K562 (cell line): ENCODE results near the gene KIF26B. TPM values are rescaled to one million over a fixed set of nuclear protein-coding genes. Genes with fewer than 3 reads are reported as not detected.

Source experiments
- ATAC-seq: fragments of 200-7000 bp; cut with Tn5 transposase; 3 replicates; pipeline ENCODE4 v1.9.1; 2020; ENCODE audit warnings: moderate library complexity
- BruUV-seq: library from RNA; stranded (reverse); fragments of 400-500 nt; replicated peaks from 2 replicates; lab custom pipeline; 2021; lab: Mats Ljungman, UMichigan
- CTCF ChIA-PET: fragments of 300-600 bp; formaldehyde crosslinking; extraction: SDS; loops from one replicate; lab custom pipeline; 2021; ENCODE audit warnings: low intra/inter-chr PET ratio; lab: Yijun Ruan, JAX
- POLR2A ChIA-PET: fragments of 300-600, 350-650 bp; sonication (Branson Sonifier 250); formaldehyde crosslinking; extraction: SDS; loops from one replicate; lab custom pipeline; 2021; ENCODE audit warnings: antibody characterized with exemption, inconsistent platforms; lab: Yijun Ruan, JAX
- DNase-seq, 4 experiments: peaks; one replicate each; pipeline versions ENCODE4 v3.0.0 to v3.0.0-alpha.2; 2011 to 2018; ENCODE audit warnings: low spot score in 3 of 4, mixed read lengths in 3 of 4; ENCODE audit errors: extremely low read depth in 1 of 4
- FAIRE-seq: peaks from 2 replicates; lab custom pipeline; 2011; peaks lifted over from hg19 to GRCh38; lab: Jason Lieb, UNC
- H2AFZ ChIP-seq: 2 replicates; pipeline ENCODE4 v1.6.0; 2011; ENCODE audit warnings: low read depth, low read length, control low read depth, inconsistent platforms
- H3K27ac ChIP-seq: fragments of 200-600 bp; 3 replicates; pipeline ENCODE4 v1.8.0; 2011; ENCODE audit warnings: low read depth, mild to moderate bottlenecking, control low read depth, inconsistent platforms, low read length, moderate library complexity, mixed read lengths; ENCODE audit errors: extremely low read depth
- H3K27me3 ChIP-seq, 2 experiments: fragments of 300-600 bp in 1 of 2; 2 replicates in 1 of 2; 3 replicates in 1 of 2; pipeline versions ENCODE4 v1.6.0 to v1.8.0; 2011; ENCODE audit warnings: inconsistent platforms in 2 of 2, low read length in 2 of 2, mild to moderate bottlenecking in 1 of 2, mixed read lengths in 1 of 2, moderate library complexity in 1 of 2; ENCODE audit not compliant: control insufficient read depth in 2 of 2, insufficient read depth in 2 of 2
- H3K36me3 ChIP-seq: fragments of 300-600 bp; 3 replicates; pipeline ENCODE4 v1.8.0; 2011; ENCODE audit warnings: mild to moderate bottlenecking, low read length, inconsistent platforms; ENCODE audit not compliant: control insufficient read depth, insufficient read depth
- H3K4me1 ChIP-seq, 2 experiments: fragments of 200-600 bp in 1 of 2; replicated peaks in 1 of 2; 2 replicates in 1 of 2; 3 replicates in 1 of 2; pipeline versions ENCODE4 v1.5.1 to v1.8.0; 2011; ENCODE audit warnings: inconsistent platforms in 2 of 2, low read length in 2 of 2, mild to moderate bottlenecking in 1 of 2, mixed read lengths in 1 of 2, moderate library complexity in 1 of 2; ENCODE audit not compliant: control insufficient read depth in 2 of 2, insufficient read depth in 2 of 2
- H3K4me2 ChIP-seq: 2 replicates; pipeline ENCODE4 v1.6.1; 2011; ENCODE audit warnings: low read length, control low read depth, inconsistent platforms, mixed read lengths; ENCODE audit not compliant: insufficient read depth
- H3K4me3 ChIP-seq: fragments of 200-600 bp; sonication (generic), shearing (Covaris generic); 2 replicates; pipeline ENCODE4 v1.5.1; 2016; ENCODE audit warnings: control low read depth, inconsistent platforms
- H3K79me2 ChIP-seq: fragments of 200-600 bp; 3 replicates; pipeline ENCODE4 v1.8.0; 2011; ENCODE audit warnings: low read length, inconsistent platforms; ENCODE audit not compliant: control insufficient read depth, insufficient read depth
- H3K9ac ChIP-seq, 2 experiments: 2 replicates each; pipeline versions ENCODE4 v1.6.0 to v1.6.1; 2011; ENCODE audit warnings: low read depth in 2 of 2, low read length in 2 of 2, control low read depth in 1 of 2, inconsistent platforms in 1 of 2, mild to moderate bottlenecking in 1 of 2, mixed read lengths in 1 of 2; ENCODE audit not compliant: insufficient read depth in 1 of 2
- H3K9me1 ChIP-seq: one replicate; pipeline ENCODE4 v1.6.0; 2011; ENCODE audit warnings: inconsistent platforms, mild to moderate bottlenecking, low read length, moderate library complexity; ENCODE audit not compliant: control insufficient read depth, insufficient read depth
- H3K9me3 ChIP-seq: replicated peaks from 2 replicates; pipeline ENCODE4 v1.5.1; 2011; ENCODE audit warnings: low read depth, low read length, inconsistent platforms; ENCODE audit not compliant: control insufficient read depth, insufficient read depth
- H4K20me1 ChIP-seq: replicated peaks from 2 replicates; pipeline ENCODE4 v1.6.1; 2011; ENCODE audit warnings: low read length, inconsistent platforms, mixed read lengths; ENCODE audit not compliant: control insufficient read depth, insufficient read depth
- BACH1 ChIP-seq: fragments of 200-800 bp; sonication (Bioruptor generic); IDR thresholded peaks from 2 replicates; pipeline ENCODE4 v1.6.1; 2016; ENCODE audit warnings: missing genetic modification characterization, missing compliant biosample characterization
- BRCA1 ChIP-seq, 2 experiments: fragments of 450-650 bp in 1 of 2; sonication (generic) in 1 of 2; formaldehyde crosslinking in 1 of 2; IDR thresholded peaks; 2 replicates each; pipeline versions ENCODE4 v1.5.0 to v1.6.1; 2017 to 2020; ENCODE audit warnings: mild to moderate bottlenecking in 1 of 2, missing genetic modification reagents in 1 of 2
- CREBBP ChIP-seq: IDR thresholded peaks from one replicate; pipeline ENCODE4 v1.6.1; 2012; ENCODE audit warnings: low read depth, mild to moderate bottlenecking, control low read depth, inconsistent platforms, low read length
- CSDE1 ChIP-seq, 2 experiments: fragments of 450-650 bp; IDR thresholded peaks; 2 replicates each; pipeline ENCODE4 v1.6.1; 2016; ENCODE audit warnings: mild to moderate bottlenecking in 1 of 2
- GATAD2A ChIP-seq: fragments of 450-650 bp; IDR thresholded peaks from 2 replicates; pipeline ENCODE4 v1.6.1; 2017
- GATAD2B ChIP-seq: fragments of 450-650 bp; IDR thresholded peaks from 2 replicates; pipeline ENCODE4 v1.6.1; 2017; ENCODE audit warnings: mild to moderate bottlenecking, borderline replicate concordance
- KLF1 ChIP-seq: fragments of 450-650 bp; IDR thresholded peaks from 2 replicates; pipeline ENCODE4 v1.6.1; 2016; ENCODE audit warnings: missing genetic modification characterization, missing compliant biosample characterization
- MTA2 ChIP-seq: fragments of 450-650 bp; IDR thresholded peaks from 2 replicates; pipeline ENCODE4 v1.6.1; 2016; ENCODE audit warnings: low read depth
- MYNN ChIP-seq, 2 experiments: sonication (generic); formaldehyde crosslinking in 1 of 2; IDR thresholded peaks; 2 replicates each; pipeline versions ENCODE4 v1.5.0 to v1.6.1; 2016 to 2020; ENCODE audit warnings: antibody characterized with exemption in 1 of 2, missing genetic modification reagents in 1 of 2
- NFRKB ChIP-seq: fragments of 450-650 bp; IDR thresholded peaks from 2 replicates; pipeline ENCODE4 v1.6.1; 2016; ENCODE audit warnings: low read depth
- OTX1 ChIP-seq: fragments of 450-650 bp; formaldehyde crosslinking; IDR thresholded peaks from 2 replicates; pipeline ENCODE4 v1.4.0; 2022; ENCODE audit warnings: mild to moderate bottlenecking
- SIRT6 ChIP-seq: IDR thresholded peaks from one replicate; pipeline ENCODE4 v1.6.1; 2012; ENCODE audit warnings: low read depth, mild to moderate bottlenecking, control low read depth, inconsistent platforms, low read length, moderate library complexity
- SIX5 ChIP-seq, 2 experiments: IDR thresholded peaks; 2 replicates each; pipeline ENCODE4 v1.6.1; 2011; ENCODE audit warnings: low read length in 2 of 2, borderline replicate concordance in 1 of 2, low read depth in 1 of 2, mild to moderate bottlenecking in 1 of 2, moderate library complexity in 1 of 2; ENCODE audit not compliant: insufficient read depth in 1 of 2
- SPI1 ChIP-seq: IDR thresholded peaks from 2 replicates; pipeline ENCODE4 v1.6.1; 2011; ENCODE audit warnings: low read depth, low read length, control low read depth, borderline replicate concordance
- TBL1XR1 ChIP-seq, 2 experiments: IDR thresholded peaks; 2 replicates each; pipeline ENCODE4 v1.6.1; 2012; ENCODE audit warnings: improper control_type of control experiment in 2 of 2, low read length in 2 of 2, mild to moderate bottlenecking in 1 of 2
- USF2 ChIP-seq: sonication (generic); formaldehyde crosslinking; IDR thresholded peaks from 2 replicates; pipeline ENCODE4 v1.5.0; 2020; ENCODE audit warnings: missing genetic modification reagents
- ZNF324 ChIP-seq: fragments of 250-450 bp; sonication (Bioruptor Pico); IDR thresholded peaks from 2 replicates; pipeline ENCODE4 v1.4.0; 2020; ENCODE audit warnings: mild to moderate bottlenecking
- WGBS: fragments of 100-300 bp; shearing (Covaris generic); methylation state at CpG from one replicate; pipeline ENCODE4 v1.1.6; 2016; ENCODE audit warnings: low coverage, mixed read lengths; ENCODE audit not compliant: insufficient coverage; ENCODE audit errors: missing lambda C conversion rate; 5-methylcytosine and 5-hydroxymethylcytosine counted together
- in situ Hi-C: fragments of 300-500 bp; cut with MboI; formaldehyde crosslinking; loops from 4 replicates; pipeline ENCODE4 v1.15.0; 2018; ENCODE audit warnings: inconsistent platforms, mixed read lengths
- intact Hi-C: fragments of 100-400 bp; cut with micrococcal nuclease; formaldehyde crosslinking; loops from 2 replicates; pipeline ENCODE4 v1.14.2; 2022
- polyA plus RNA-seq, 8 experiments: library from polyadenylated mRNA; depleted of rRNA in 4 of 8; stranded (reverse) in 5 of 8; unstranded in 3 of 8; fragments of >200 nt; fragmentation: Nextera tagmentation in 2 of 8; fragmentation: Illumina TruSeq in 1 of 8; extraction: Ambion mirVana in 2 of 8; extraction: Trizol in 1 of 8; gene quantifications; 2 replicates each; pipeline versions ENCODE4 v1.2.1 to v1.2.3, GENCODE V29; 2011 to 2014; ENCODE audit warnings: inconsistent platforms in 1 of 8, missing spikeins in 1 of 8
- total RNA-seq, 7 experiments: library from RNA; depleted of rRNA in 6 of 7; stranded (reverse); fragments of >200 nt in 6 of 7; fragmentation: Illumina TruSeq in 2 of 7; extraction: Trizol in 2 of 7; gene quantifications; 2 replicates each; pipeline versions ENCODE4 v1.2.1 to v1.2.3, GENCODE V29; 2011 to 2021; ENCODE audit warnings: low replicate concordance in 1 of 7

KIF26B gene
- total and polyA plus RNA-seq, 9 of the 15 experiments (the other 6 are each of a cell fraction or from before 2014, with no cell fraction given) = 0.02 to 0.08 (median 0.03) TPM; not detected in 6

DNA sequence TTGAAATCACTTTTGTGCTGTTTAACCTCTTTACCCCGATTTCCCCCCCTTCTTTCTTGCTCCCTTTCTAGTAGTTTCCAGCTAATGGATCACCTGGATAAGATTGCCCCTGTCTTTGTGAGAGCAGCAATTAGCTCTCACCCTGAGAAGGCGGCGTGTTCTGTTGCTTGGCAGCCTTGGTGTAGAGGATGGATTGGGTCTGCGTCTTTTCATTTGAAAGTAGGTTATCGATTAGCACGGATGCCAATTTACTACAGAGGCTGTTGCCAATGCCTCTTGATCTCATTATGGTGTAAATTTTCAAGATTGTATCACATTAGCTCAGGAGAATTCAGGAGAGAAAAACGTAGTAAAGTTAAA lies 26.4 kb downstream of the KIF26B start:
- H3K4me1 ChIP-seq = peaks cover 0 to 3% of the 10 kb centered on the region in 2 experiments; a peak in 1 of 5 replicates
- FAIRE-seq (no peak), ATAC-seq (no peak), DNase-seq (no peak)
- no peaks in the 10 kb centered on the region for H3K9me1 ChIP-seq
- H2AFZ ChIP-seq = no peak overlapping the region
- no peak overlapping the region for H3K9ac ChIP-seq
- intact Hi-C loops (no loop called here), in situ Hi-C loops (no loop called here)
- no peak overlapping the region for H3K4me2 ChIP-seq
- 3% methylated on average over 7 of the region's 7 CpGs for WGBS
- no peak overlapping the region for H3K4me3 ChIP-seq
- ChIA-PET CTCF (no interaction called here), POLR2A (interaction anchor here (2.0 kb wide), 1 partner anchor 15 kb away, joined by 9 read pairs; no protein-coding TSS in a partner anchor)
- no peak overlapping the region for H3K27ac ChIP-seq
- no peaks in the 10 kb centered on the region for H3K79me2 ChIP-seq
- no peaks in the 10 kb centered on the region for H3K9me3 ChIP-seq
- H3K27me3 ChIP-seq = peaks cover 48 to 53% of the 10 kb centered on the region in 2 experiments
- H3K36me3 ChIP-seq = no peaks in the 10 kb centered on the region
- TF ChIP-seq SPI1 = no peak
- TF ChIP-seq GATAD2A = no peak
- TF ChIP-seq TBL1XR1 (IDR thresholded peaks at IDR 0.05; ENCODE audit: low read length in 2 of 2) = no peak
- no TSS peak for BruUV-seq
- H4K20me1 ChIP-seq = 0 out of 2 replicates have a peak, but pooled peaks cover 4% of the 10 kb centered on the region

DNA sequence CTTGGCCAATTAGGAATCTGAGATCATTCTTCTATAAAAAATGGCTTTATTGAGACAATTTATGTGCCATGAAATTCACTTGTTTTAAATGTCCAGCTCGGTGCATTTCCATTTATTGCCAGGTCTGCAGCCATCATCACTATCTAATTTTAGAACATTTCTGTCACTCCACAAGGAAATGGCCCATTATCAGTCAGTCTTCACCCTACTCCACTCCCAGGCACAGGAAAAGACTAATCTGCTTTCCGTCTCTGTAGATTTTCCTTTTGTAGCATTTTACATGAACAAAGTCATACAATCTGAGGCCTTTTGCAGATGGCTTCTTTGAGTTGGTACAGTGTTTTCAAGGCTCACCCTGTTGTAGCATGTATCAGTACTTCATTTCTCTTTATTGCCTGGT lies 27.2 kb downstream of the KIF26B start:
- DNase-seq (no peak), FAIRE-seq (no peak), ATAC-seq (no peak)
- no TSS peak for BruUV-seq
- Histone ChIP-seq H3K4me1 (peaks cover 0 to 3% of the 10 kb centered on the region in 2 experiments; a peak in 1 of 5 replicates), H3K27ac (no peak overlapping the region), H3K9ac (no peak overlapping the region), H3K36me3 (no peaks in the 10 kb centered on the region), H3K9me1 (no peaks in the 10 kb centered on the region), H3K4me2 (no peak overlapping the region), H3K9me3 (no peaks in the 10 kb centered on the region), H2AFZ (no peak overlapping the region), H4K20me1 (0 out of 2 replicates have a peak, but pooled peaks cover 4% of the 10 kb centered on the region), H3K27me3 (peaks cover 44 to 48% of the 10 kb centered on the region in 2 experiments), H3K79me2 (no peaks in the 10 kb centered on the region), H3K4me3 (no peak overlapping the region)
- intact Hi-C loops (no loop called here), in situ Hi-C loops (no loop called here)
- WGBS = 0% methylated on average over 2 of the region's 2 CpGs
- ChIA-PET CTCF (no interaction called here), POLR2A (no interaction called here)
- TF ChIP-seq MTA2 (no peak), SIRT6 (no peak), CSDE1 (IDR thresholded peaks at IDR 0.05) (no peak), KLF1 (no peak), USF2 (no peak), NFRKB (no peak), SIX5 (IDR thresholded peaks at IDR 0.05; ENCODE audit: borderline replicate concordance in 1 of 2, insufficient read depth in 1 of 2, low read depth in 1 of 2, low read length in 2 of 2) (no peak), OTX1 (CRISPR knock-in tag) (no peak), CREBBP (no peak), ZNF324 (CRISPR knock-in tag) (no peak), GATAD2B (no peak), BRCA1 (IDR thresholded peaks at IDR 0.05) (no peak), BRCA1 (CRISPR knock-in tag; IDR thresholded peaks at IDR 0.05) (no peak), BACH1 (no peak), MYNN (IDR thresholded peaks at IDR 0.05) (no peak), MYNN (CRISPR knock-in tag; IDR thresholded peaks at IDR 0.05) (no peak)
